Tibial nerve (tissue), 4 donors: ENCODE results near the gene TEX9.

Experiments
- CTCF ChIP-seq, 5 experiments: fragments of 200-600 bp in 3 of 5; fragments of 450-650 bp in 2 of 5; sonication (generic) in 3 of 5; IDR thresholded peaks; one replicate each; pipeline ENCODE4 v1.5.1; 2016 to 2019; ENCODE audit warnings: antibody characterized with exemption in 5 of 5, mild to moderate bottlenecking in 3 of 5, moderate library complexity in 2 of 5
- EP300 ChIP-seq, 2 donors: sonication (generic); formaldehyde crosslinking; IDR thresholded peaks; one replicate each; pipeline ENCODE4 v1.6.1; 2017; ENCODE audit warnings: antibody characterized with exemption in 2 of 2, mild to moderate bottlenecking in 1 of 2
- POLR2A ChIP-seq, 2 donors: fragments of 450-650 bp; IDR thresholded peaks; one replicate each; pipeline ENCODE4 v1.6.1; 2017; ENCODE audit warnings: antibody characterized with exemption in 2 of 2, mild to moderate bottlenecking in 2 of 2, moderate library complexity in 2 of 2

DNA sequence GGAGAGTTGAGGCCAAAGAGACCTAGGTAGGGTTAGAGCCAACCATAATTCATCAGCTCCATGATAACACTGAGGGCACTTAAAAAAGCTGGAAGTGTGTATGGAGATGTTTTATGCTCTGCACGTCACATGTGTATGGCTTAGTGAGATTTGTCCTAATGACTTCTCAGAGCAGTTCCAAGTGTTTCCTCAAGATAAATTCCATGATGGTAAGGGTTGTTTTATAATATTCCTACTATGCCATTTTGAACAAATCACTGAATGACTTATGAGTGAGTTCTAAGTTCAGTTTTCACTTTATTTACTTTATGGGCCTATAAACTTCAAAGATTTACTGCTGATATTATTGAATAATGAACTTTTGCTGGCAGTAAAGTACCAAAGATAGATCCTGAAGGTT, 28.1 kb downstream of the TEX9 start:
- no peak for TF ChIP-seq POLR2A (IDR thresholded peaks at IDR 0.05)
- no peak for TF ChIP-seq CTCF (IDR thresholded peaks at IDR 0.05)
- no peak for TF ChIP-seq EP300 (IDR thresholded peaks at IDR 0.05)
